MV-4-11 (cell line): ENCODE measurements around the gene ZFP42.
A peak's percentile ranks its signal among the peaks of the same experiment; 100 is the strongest.
"Not testable (repeated sequence)": the region's sequence is repeated elsewhere in the genome, so short reads cannot be mapped to it uniquely, and the experiment has no call there.

Experiments
- DNase-seq: peaks from one replicate; lab custom pipeline; 2025; lab: John Stamatoyannopoulos, UW

Gene ZFP42

DNA sequence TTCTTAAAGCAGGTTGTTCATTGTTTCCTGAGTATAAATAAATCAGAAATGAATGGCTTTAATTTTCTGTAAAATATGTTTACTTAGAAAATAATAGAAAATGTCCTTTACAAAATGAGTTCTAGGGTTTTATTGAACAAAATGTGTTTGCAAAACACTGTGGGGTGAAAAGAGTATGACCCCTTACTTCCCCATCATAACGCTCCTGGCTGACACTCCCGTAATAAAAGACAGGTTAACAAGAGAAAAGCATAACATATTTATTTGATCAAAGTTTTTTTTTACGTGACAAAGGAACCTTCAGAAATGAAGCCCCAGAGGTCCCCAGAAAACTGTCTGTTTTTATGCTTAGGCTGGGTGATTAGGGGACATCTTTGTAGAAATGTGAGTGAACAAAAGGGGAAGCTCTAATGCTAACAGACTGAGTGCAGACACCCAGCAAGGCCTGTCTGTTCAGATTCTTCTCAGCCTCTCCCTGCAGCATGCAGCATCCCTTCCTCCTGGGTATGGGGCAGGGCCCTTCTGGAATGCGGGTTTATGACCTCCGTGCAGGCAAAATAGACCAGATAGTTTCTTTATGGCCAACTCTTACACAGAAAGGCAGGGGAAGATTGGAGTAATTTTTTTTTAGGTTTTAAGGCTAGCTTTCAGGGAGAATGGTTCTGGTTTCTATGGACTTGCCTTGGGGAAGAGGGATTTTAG lies 26.1 kb downstream of the ZFP42 start:
- peak; percentile 29 for DNase-seq

DNA sequence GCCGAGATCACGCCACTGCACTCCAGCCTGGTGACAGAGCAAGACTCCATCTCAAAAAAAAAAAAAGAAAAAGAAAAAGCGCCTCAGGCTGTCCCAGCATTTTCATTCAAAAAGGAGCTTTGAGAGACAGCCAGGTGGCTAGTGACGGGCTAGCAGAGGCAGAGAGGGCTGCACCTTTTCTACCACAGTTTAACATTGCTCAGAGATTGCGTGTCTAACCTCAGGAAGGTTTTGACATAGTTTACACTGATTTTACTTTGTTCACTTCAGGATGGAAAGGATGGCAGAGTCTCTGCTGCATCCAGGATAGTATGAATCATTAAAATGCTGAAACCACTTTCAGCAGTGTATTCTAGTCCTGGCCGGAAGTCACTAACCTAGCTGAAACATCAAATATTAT lies 28.1 kb downstream of the ZFP42 start:
- DNase-seq, result no peak

DNA sequence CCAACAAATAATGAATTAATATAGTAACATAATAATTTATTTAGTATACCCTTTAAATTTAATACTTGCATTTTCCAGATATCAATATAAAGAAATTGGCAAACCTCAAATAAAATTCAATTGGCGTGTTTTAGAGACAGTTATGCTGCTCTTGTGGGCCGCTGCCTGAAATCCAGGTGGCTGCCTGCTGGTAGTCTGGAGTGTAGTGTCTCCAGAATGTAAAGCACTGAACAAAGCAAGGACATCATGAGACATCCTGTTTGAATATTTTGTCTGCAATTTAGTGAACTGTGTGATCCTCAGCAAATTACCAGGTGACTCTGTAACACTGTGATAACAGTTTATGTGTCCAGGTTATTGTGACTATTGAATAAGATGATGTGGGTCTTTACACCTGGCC lies 29.9 kb downstream of the ZFP42 start:
- no peak for DNase-seq

DNA sequence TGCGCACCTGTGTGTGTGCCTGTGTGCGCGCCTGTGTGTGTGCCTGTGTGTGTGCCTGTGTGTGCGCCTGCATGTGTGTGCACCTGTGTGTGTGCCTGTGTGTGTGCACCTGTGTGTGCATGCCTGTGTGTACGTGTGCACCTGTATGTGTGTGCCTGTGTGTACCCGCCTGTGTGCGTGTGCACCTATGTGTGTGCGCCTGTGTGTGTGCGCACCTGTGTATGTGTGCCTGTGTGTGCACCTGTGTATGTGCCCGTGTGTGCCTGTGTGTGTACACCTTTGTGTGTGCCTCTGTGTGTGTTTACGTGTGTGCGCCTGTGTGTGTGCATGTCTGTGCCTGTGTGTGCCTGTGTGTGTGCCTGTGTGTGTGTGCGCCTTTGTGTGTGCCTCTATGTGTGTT lies 33.5 kb downstream of the ZFP42 start:
- DNase-seq, result no peak

DNA sequence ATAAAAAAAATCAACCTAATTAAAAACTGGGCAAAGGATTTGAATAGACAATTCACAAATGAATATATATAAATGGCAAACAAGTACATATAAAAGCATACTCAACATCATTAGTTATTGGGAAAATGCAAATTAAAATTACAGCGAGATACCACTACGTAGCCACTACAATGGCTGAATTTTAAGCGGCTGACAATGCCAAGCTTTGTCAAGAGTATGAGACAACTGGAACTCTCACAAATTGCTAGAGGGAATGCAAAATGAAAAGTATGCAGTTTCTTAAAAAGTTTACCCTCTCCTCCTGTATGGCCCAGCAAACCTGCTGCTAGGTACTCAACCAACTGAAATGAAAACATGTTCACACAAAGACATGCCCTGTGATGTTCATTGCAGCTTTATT lies 34.8 kb downstream of the ZFP42 start:
- no peak for DNase-seq

DNA sequence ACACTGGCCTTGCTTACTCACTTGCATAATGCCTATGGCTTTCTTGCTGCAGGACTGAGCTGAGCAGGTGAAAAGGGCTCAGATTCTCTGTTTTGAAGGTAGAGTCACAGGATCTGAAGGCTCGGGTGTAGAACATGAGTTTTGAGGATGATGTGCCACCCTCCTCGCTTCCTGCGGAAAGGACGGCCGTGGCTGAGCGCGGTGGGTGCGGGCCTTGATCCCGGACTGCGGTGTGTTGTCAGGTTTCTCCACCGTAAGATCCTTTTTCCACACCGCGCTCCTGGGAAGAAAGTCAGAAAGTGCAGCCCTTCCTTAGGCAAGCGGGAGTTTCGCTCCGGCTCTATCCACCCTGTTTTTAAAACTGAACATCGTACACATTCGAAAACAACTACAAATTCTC lies 36.2 kb downstream of the ZFP42 start:
- no peak for DNase-seq

DNA sequence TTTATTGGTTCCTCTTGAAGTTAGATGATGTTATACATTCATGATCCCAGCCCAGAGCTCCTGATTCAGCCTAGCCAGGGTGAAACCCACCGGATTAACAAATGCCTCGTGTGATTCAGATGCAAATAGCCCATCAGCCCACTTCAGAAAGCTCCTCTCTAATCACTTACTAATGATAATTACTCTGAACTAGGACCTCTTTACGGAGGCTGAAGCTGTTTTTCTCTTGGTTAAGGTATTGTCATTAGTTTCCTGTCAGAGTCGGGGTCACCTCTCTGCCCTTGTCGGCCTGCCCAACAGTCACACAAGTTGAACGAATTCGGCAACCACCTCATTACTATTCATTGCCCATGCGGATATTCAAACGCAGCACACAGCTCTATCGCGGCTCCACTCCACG lies 36.6 kb downstream of the ZFP42 start:
- DNase-seq, result no peak

DNA sequence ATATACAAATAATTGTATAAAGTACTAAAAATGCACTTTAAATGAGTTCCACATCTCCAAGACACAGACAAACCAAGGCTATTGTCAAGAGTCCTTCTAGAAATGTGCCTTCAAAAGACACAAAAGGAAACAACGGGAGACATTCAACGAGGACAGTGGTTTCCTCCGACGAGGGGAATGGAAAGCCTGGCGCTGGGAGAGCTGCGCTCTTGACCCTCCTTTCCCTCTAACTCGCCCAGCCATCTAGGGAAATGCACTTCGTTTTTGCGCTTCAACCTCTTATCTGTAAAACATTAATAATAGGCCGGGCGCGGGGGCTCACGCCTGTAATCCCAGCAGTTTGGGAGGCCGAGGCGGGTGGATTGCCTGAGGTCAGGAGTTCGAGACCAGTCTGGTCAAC lies 37.0 kb downstream of the ZFP42 start:
- no peak for DNase-seq

DNA sequence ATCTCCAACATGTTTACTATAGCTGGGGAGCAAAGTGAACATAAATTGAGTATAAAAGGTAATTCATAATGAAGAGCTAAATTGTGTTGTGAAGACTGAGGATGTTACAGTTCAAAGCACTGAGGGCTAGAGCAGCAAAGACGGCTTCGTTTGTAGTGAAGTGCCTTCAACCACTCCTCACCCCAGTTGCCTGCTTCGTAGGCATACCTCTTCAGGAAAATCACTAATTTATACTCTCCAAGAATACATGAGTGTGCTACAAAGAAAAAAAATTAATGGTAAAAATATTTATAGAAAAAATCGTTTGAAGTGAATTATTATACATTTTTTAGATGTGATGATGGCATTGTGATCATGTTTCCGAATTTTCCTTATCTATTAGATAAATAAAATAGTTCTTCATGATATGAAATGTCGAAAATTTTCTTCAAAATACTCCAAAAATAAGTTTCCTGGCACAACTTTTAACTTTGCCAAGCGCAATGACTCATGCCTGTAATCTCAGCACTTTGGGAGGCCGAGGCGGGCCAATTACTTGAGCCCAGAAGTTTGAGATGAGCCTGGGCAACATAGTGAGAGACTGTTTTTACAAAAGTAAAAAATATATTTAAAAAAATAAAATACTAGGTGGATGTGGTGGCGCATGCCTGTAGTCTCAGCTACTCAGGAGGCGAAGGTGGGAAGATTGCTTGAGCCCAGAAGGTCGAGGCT lies 41.6 kb downstream of the ZFP42 start:
- no peak for DNase-seq

DNA sequence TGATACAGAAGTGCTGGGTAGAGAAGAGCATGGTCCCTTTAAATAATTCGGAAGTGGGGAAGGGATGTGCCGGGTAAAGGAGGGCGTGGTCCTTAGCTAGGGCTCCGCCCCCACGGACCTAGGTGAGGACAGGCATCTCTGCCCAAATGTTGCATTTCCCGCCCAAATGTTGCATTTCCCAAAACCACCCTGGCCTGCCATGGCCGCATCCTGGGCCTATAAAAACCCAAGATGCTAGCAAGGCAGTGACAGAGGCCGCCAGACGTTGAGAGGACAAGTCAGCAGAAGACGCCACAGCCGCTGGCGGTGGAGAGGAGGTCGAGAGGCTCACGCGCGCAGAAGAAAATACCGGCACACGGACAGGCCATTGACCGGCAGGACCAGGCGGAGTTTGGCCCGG lies 46.1 kb downstream of the ZFP42 start:
- no peak for DNase-seq

DNA sequence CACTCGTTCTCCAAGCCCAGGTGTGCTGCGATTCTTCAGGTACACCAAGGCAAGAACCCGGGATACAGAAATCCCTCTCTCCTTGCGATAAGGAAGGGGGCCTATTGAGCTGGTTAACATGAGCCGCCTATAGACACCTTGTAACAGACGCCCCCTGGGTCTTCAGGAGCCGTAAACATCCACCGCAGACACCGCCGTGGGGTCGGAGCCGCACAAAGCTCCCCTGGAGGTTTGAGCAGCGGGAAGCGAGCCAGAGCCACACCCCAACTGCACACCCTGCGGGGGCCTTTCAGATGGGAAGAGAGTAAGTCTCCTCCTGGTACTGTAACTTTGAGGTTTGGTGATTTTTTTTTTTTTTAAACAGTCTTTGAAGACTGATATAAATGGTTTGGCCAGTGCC lies 46.6 kb downstream of the ZFP42 start:
- no peak for DNase-seq

DNA sequence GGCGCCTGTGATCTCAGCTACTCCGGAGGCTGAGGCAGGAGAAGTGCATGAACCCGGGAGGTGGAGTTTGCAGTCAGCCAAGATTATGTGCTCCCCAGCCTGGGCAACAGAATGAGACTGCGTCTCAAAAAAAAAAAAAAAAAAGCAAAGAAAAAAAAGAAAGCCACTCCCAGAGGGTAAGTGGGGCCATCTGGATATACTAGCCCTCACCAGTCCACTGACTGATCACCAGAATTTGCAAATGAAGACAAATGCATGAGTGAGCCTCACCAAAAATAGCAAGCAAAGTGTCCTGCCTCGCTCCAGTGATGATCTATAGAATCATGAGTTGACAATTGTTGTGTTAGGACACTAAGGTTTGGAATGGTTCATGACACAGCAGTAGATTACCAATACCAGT lies 47.6 kb downstream of the ZFP42 start:
- DNase-seq, result no peak

DNA sequence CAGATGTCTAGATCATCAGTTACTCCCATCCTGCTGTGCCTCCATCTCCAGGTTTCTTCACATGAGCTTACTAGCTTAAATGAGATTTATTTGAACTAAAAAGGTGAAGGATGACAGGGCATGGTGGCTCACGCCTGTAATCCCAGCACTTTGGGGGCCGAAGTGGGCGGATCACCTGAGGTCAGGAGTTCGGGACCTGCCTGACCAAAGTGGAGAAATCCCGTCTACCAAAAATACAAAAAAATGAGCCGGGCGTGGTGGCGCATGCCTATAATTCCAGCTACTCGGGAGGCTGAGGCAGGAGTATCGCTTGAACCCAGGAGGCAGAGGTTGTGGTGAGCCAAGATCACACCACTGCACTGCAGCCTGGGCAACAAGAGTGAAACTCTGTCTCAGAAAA lies 49.9 kb downstream of the ZFP42 start:
- not testable (repeated sequence) for DNase-seq

DNA sequence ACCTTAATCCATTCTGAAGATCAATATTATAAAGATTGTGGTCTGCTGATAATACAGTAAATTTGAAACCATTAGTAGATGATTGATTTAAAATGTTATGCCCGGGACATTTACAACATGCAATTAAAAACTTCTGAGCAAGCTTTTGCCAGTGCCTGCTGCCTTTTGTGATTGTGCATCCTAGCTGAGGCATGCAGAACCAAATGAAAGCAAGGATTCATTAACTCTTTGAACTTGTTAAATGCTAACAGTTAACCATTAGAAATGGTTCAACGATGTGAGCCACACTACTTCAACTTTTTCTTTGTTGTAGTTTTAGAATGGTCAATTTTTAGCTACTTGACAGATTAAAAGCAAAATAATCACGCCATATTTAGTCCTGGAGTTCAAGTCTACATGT lies 51.1 kb downstream of the ZFP42 start:
- DNase-seq, result no peak

DNA sequence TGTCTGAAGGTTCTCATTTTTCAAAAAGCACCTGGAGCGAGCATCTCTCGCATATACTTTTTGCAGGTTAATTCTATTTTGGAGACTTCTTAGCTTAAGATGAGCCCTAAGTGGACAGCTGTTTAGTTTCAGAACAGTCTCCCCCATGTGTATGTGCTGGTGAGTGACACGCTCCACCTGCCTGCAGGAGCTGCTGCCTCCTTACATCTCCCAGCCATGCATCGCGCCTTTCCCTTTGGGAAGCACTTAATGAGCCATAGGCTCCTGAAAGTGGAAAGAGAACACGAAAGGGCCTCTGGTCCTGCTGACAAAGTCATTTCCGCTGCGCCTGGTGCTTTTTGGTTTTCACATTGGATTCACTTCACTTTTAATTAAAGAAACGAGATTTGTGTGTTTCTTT lies 57.7 kb downstream of the ZFP42 start:
- DNase-seq, result no peak
